ENCODE results near the gene GPR150.

GPR150 gene

GRCh38 chr5:95652849-95653248, 33.0 kb downstream of the GPR150 start:
- POLR2A ChIA-PET: no interaction called here
- CTCF ChIA-PET: interaction anchor here (0.7 to 6.8 kb wide), 3 partner anchors 9 to 92 kb away, joined by 4 to 44 read pairs (median 5); no protein-coding TSS in a partner anchor
- no peak overlapping the region for H3K27ac ChIP-seq (ENCODE audit: extremely low read depth, low read depth, low read length)

GRCh38 chr5:95654196-95654595, 34.3 kb downstream of the GPR150 start:
- POLR2A ChIA-PET: no interaction called here
- H3K27ac ChIP-seq (ENCODE audit: extremely low read depth, low read depth, low read length): no peak overlapping the region
- no peak overlapping the region for H3K4me3 ChIP-seq (ENCODE audit: low read depth, low read length)
- CTCF ChIA-PET: interaction anchor here (6.8 kb wide), 1 partner anchor 10 kb away, joined by 44 read pairs; no protein-coding TSS in a partner anchor
- H3K4me1 ChIP-seq (ENCODE audit: control insufficient read depth, insufficient read depth, low read length): no peaks in the 10 kb centered on the region
- no peaks in the 10 kb centered on the region for H3K9me3 ChIP-seq (ENCODE audit: control insufficient read depth, insufficient read depth, low read depth, low read length)
- TF ChIP-seq GLI2 (tag by site-specific recombination; IDR thresholded peaks at IDR 0.05; ENCODE audit: borderline replicate concordance, low read depth) (no peak), MZF1 (tag by site-specific recombination; IDR thresholded peaks at IDR 0.05; ENCODE audit: borderline replicate concordance) (no peak), ZNF416 (tag by site-specific recombination; IDR thresholded peaks at IDR 0.05) (no peak)
- H3K36me3 ChIP-seq (ENCODE audit: control insufficient read depth in 2 of 2, insufficient read depth in 1 of 2, low read length in 2 of 2): peaks cover 0 to 8% of the 10 kb centered on the region in 2 experiments; a peak in 1 of 3 replicates

More at GRCh38 chr5:95652849-95653248, 33.0 kb downstream of the GPR150 start:
- no peak overlapping the region for H3K4me3 ChIP-seq (ENCODE audit: low read depth, low read length)
- H3K4me1 ChIP-seq (ENCODE audit: control insufficient read depth, insufficient read depth, low read length): peaks cover 1% of the 10 kb centered on the region; the same call in 1 of the 2 replicates
- no peaks in the 10 kb centered on the region for H3K9me3 ChIP-seq (ENCODE audit: control insufficient read depth, insufficient read depth, low read depth, low read length)
- H3K36me3 ChIP-seq (ENCODE audit: control insufficient read depth in 2 of 2, insufficient read depth in 1 of 2, low read length in 2 of 2): peaks cover 0 to 8% of the 10 kb centered on the region in 2 experiments; a peak in 1 of 3 replicates
- no peak for TF ChIP-seq KLF16 (tag by site-specific recombination; IDR thresholded peaks at IDR 0.05)
- TF ChIP-seq, protein P1, sequence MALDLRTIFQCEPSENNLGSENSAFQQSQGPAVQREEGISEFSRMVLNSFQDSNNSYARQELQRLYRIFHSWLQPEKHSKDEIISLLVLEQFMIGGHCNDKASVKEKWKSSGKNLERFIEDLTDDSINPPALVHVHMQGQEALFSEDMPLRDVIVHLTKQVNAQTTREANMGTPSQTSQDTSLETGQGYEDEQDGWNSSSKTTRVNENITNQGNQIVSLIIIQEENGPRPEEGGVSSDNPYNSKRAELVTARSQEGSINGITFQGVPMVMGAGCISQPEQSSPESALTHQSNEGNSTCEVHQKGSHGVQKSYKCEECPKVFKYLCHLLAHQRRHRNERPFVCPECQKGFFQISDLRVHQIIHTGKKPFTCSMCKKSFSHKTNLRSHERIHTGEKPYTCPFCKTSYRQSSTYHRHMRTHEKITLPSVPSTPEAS (tag by site-specific recombination; IDR thresholded peaks at IDR 0.05): no peak
- no peak for TF ChIP-seq ZBTB8A (tag by site-specific recombination; IDR thresholded peaks at IDR 0.05)
- TF ChIP-seq, protein P2, sequence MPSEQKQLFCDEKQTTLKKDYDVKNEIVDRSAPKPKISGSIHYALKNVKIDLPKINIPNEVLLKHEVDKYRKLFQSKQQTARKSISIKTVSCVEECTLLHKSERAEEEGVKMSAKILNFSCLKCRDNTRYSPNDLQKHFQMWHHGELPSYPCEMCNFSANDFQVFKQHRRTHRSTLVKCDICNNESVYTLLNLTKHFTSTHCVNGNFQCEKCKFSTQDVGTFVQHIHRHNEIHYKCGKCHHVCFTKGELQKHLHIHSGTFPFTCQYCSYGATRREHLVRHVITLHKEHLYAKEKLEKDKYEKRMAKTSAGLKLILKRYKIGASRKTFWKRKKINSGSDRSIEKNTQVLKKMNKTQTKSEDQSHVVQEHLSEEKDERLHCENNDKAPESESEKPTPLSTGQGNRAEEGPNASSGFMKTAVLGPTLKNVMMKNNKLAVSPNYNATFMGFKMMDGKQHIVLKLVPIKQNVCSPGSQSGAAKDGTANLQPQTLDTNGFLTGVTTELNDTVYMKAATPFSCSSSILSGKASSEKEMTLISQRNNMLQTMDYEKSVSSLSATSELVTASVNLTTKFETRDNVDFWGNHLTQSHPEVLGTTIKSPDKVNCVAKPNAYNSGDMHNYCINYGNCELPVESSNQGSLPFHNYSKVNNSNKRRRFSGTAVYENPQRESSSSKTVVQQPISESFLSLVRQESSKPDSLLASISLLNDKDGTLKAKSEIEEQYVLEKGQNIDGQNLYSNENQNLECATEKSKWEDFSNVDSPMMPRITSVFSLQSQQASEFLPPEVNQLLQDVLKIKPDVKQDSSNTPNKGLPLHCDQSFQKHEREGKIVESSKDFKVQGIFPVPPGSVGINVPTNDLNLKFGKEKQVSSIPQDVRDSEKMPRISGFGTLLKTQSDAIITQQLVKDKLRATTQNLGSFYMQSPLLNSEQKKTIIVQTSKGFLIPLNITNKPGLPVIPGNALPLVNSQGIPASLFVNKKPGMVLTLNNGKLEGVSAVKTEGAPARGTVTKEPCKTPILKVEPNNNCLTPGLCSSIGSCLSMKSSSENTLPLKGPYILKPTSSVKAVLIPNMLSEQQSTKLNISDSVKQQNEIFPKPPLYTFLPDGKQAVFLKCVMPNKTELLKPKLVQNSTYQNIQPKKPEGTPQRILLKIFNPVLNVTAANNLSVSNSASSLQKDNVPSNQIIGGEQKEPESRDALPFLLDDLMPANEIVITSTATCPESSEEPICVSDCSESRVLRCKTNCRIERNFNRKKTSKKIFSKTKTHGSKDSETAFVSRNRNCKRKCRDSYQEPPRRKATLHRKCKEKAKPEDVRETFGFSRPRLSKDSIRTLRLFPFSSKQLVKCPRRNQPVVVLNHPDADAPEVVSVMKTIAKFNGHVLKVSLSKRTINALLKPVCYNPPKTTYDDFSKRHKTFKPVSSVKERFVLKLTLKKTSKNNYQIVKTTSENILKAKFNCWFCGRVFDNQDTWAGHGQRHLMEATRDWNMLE (tag by site-specific recombination; conservative IDR thresholded peaks at IDR 0.05; ENCODE audit: low read depth): no peak
- TF ChIP-seq ZNF544 (tag by site-specific recombination; IDR thresholded peaks at IDR 0.05): no peak
- TF ChIP-seq, protein P3, sequence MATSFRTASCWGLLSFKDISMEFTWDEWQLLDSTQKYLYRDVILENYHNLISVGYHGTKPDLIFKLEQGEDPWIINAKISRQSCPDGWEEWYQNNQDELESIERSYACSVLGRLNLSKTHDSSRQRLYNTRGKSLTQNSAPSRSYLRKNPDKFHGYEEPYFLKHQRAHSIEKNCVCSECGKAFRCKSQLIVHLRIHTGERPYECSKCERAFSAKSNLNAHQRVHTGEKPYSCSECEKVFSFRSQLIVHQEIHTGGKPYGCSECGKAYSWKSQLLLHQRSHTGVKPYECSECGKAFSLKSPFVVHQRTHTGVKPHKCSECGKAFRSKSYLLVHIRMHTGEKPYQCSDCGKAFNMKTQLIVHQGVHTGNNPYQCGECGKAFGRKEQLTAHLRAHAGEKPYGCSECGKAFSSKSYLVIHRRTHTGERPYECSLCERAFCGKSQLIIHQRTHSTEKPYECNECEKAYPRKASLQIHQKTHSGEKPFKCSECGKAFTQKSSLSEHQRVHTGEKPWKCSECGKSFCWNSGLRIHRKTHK (tag by site-specific recombination; IDR thresholded peaks at IDR 0.05): no peak
- TF ChIP-seq GLIS2 (tag by site-specific recombination; IDR thresholded peaks at IDR 0.05): no peak
- TF ChIP-seq, protein P4, sequence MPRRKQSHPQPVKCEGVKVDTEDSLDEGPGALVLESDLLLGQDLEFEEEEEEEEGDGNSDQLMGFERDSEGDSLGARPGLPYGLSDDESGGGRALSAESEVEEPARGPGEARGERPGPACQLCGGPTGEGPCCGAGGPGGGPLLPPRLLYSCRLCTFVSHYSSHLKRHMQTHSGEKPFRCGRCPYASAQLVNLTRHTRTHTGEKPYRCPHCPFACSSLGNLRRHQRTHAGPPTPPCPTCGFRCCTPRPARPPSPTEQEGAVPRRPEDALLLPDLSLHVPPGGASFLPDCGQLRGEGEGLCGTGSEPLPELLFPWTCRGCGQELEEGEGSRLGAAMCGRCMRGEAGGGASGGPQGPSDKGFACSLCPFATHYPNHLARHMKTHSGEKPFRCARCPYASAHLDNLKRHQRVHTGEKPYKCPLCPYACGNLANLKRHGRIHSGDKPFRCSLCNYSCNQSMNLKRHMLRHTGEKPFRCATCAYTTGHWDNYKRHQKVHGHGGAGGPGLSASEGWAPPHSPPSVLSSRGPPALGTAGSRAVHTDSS (tag by site-specific recombination; IDR thresholded peaks at IDR 0.05): no peak
- TF ChIP-seq BCL11A (tag by site-specific recombination; IDR thresholded peaks at IDR 0.05; ENCODE audit: low read depth): no peak
- TF ChIP-seq ZNF610 (tag by site-specific recombination; IDR thresholded peaks at IDR 0.05; ENCODE audit: borderline replicate concordance): no peak
- no peak for TF ChIP-seq ZNF16 (tag by site-specific recombination; IDR thresholded peaks at IDR 0.05; ENCODE audit: low read depth)
- no peak for TF ChIP-seq ZFHX2 (tag by site-specific recombination; conservative IDR thresholded peaks at IDR 0.05)
- TF ChIP-seq ZNF2 (tag by site-specific recombination; IDR thresholded peaks at IDR 0.05): no peak
- no peak for TF ChIP-seq ZNF211 (tag by site-specific recombination; IDR thresholded peaks at IDR 0.05; ENCODE audit: low read depth)

Data from HEK293 (cell line).